Neural crest cell (in vitro differentiated cells): ENCODE measurements around the gene SOCS3. TPM values are rescaled to one million over a fixed set of nuclear protein-coding genes. Genes with fewer than 3 reads are reported as not detected.

ENCODE experiments used
- DNase-seq: peaks from one replicate; pipeline ENCODE4 v3.0.0; 2021; ENCODE audit warnings: low read depth, mixed read lengths, low spot score
- H3K27ac Mint-ChIP-seq: one replicate; pipeline ENCODE4 v1.8.0; 2021; ENCODE audit warnings: mild to moderate bottlenecking, mixed read lengths; ENCODE audit not compliant: unreplicated experiment
- H3K27me3 Mint-ChIP-seq: 2 replicates; pipeline ENCODE4 v1.8.0; 2021; ENCODE audit warnings: low read depth, mild to moderate bottlenecking, mixed read lengths
- H3K36me3 Mint-ChIP-seq: 2 replicates; pipeline ENCODE4 v1.8.0; 2021; ENCODE audit warnings: low read depth, mild to moderate bottlenecking, mixed read lengths
- H3K4me1 Mint-ChIP-seq: 2 replicates; pipeline ENCODE4 v1.8.0; 2021; ENCODE audit warnings: mixed read lengths
- H3K4me3 Mint-ChIP-seq: one replicate; pipeline ENCODE4 v1.8.0; 2021; ENCODE audit warnings: mild to moderate bottlenecking, mixed read lengths
- H3K9me3 Mint-ChIP-seq: 2 replicates; pipeline ENCODE4 v1.8.0; 2021; ENCODE audit warnings: mixed read lengths
- CTCF ChIP-seq: fragments of 200-600 bp; sonication (generic); conservative IDR thresholded peaks from 2 replicates; pipeline ENCODE4 v1.5.0; 2021; ENCODE audit warnings: antibody characterized with exemption, mild to moderate bottlenecking
- total RNA-seq: library from RNA; stranded (reverse); gene quantifications from 2 replicates; pipeline ENCODE4 v1.2.1, GENCODE V29; 2021

Gene SOCS3
- total RNA-seq, 1 donor from 2014 or later, result 6.1 TPM

GRCh38 chr17:78353834-78354233 lies 6.0 kb downstream of the SOCS3 start:
- H3K4me3 Mint-ChIP-seq, result peak overlapping the region; percentile 78
- no peaks in the 10 kb centered on the region for H3K9me3 Mint-ChIP-seq
- H3K4me1 Mint-ChIP-seq, result peaks cover 31% of the 10 kb centered on the region
- no peak for DNase-seq
- peaks cover 43% of the 10 kb centered on the region for H3K27me3 Mint-ChIP-seq
- no peak for TF ChIP-seq CTCF
- no peaks in the 10 kb centered on the region for H3K36me3 Mint-ChIP-seq
- no peak overlapping the region for H3K27ac Mint-ChIP-seq

GRCh38 chr17:78351449-78352006 lies 8.3 kb downstream of the SOCS3 start:
- peaks cover 22% of the 10 kb centered on the region for H3K27me3 Mint-ChIP-seq
- no peak overlapping the region for H3K27ac Mint-ChIP-seq
- no peak for TF ChIP-seq CTCF
- H3K9me3 Mint-ChIP-seq, result no peaks in the 10 kb centered on the region
- H3K4me3 Mint-ChIP-seq, result peak overlapping the region; percentile 73
- peaks cover 31% of the 10 kb centered on the region for H3K4me1 Mint-ChIP-seq
- DNase-seq, result no peak
- H3K36me3 Mint-ChIP-seq, result no peaks in the 10 kb centered on the region

- Mint-ChIP-seq H3K27ac (no peak overlapping the region), H3K27me3 (peaks cover 8% of the 10 kb centered on the region), H3K36me3 (no peaks in the 10 kb centered on the region), H3K9me3 (no peaks in the 10 kb centered on the region), H3K4me1 (peaks cover 18% of the 10 kb centered on the region), H3K4me3 (peak overlapping the region; percentile 38)
- no peak for DNase-seq
- no peak for TF ChIP-seq CTCF
Observed at GRCh38 chr17:78349891-78350642, 9.8 kb downstream of the SOCS3 start.

GRCh38 chr17:78348055-78348770 lies 11.7 kb downstream of the SOCS3 start:
- Mint-ChIP-seq H3K4me3 (no peak overlapping the region), H3K27me3 (peaks cover 9% of the 10 kb centered on the region), H3K36me3 (no peaks in the 10 kb centered on the region), H3K9me3 (no peaks in the 10 kb centered on the region), H3K4me1 (peaks cover 15% of the 10 kb centered on the region), H3K27ac (no peak overlapping the region)
- DNase-seq, result no peak
- TF ChIP-seq CTCF, result no peak

GRCh38 chr17:78347453-78347852 lies 12.4 kb downstream of the SOCS3 start:
- Mint-ChIP-seq H3K4me3 (no peak overlapping the region), H3K27ac (no peak overlapping the region), H3K9me3 (no peaks in the 10 kb centered on the region), H3K36me3 (no peaks in the 10 kb centered on the region), H3K27me3 (peaks cover 13% of the 10 kb centered on the region), H3K4me1 (peaks cover 12% of the 10 kb centered on the region)
- no peak for DNase-seq
- TF ChIP-seq CTCF, result no peak
